Vagina (tissue), 2 donors: ENCODE data around the gene DGLUCY.

Source experiments
- POLR2A ChIP-seq, 2 donors: fragments of 450-650 bp; IDR thresholded peaks; one replicate each; pipeline ENCODE4 v1.6.1; 2017; ENCODE audit warnings: antibody characterized with exemption in 2 of 2, mild to moderate bottlenecking in 2 of 2, moderate library complexity in 2 of 2
- POLR2AphosphoS5 ChIP-seq, 2 donors: sonication (generic); formaldehyde crosslinking; IDR thresholded peaks; one replicate each; pipeline ENCODE4 v1.9.0; 2017; ENCODE audit warnings: antibody characterized with exemption in 2 of 2, mild to moderate bottlenecking in 2 of 2, low read depth in 1 of 2; ENCODE audit not compliant: insufficient read depth in 1 of 2
- TF ChIP-seq, protein P1 (sequence below), 3 experiments: fragments of 450-650 bp in 2 of 3; fragments of 200-600 bp in 1 of 3; sonication (generic) in 1 of 3; IDR thresholded peaks; one replicate each; pipeline ENCODE4 v1.5.1; 2017 to 2019; ENCODE audit warnings: antibody characterized with exemption in 3 of 3, mild to moderate bottlenecking in 2 of 3, moderate library complexity in 2 of 3

DNA sequence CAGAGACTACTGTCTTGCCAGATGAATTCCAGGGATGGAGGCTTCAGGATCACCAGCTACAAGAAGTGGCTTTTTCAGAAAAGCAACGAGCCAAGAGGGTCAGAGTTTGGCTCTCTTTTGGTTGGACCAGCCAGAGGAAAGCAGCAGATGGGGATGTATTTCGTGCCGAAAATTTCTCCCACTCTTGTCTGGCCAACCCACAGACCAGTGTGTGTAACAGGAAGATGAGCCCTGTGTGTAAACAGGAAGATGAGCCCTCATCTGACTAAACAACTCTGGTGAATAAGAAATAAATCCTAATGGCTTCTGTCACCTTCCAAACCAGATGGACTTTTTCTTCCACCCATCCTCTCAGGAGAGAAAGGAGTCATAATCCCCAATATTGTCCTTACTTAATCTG, 117.6 kb downstream of the DGLUCY start:
- TF ChIP-seq, protein P1, sequence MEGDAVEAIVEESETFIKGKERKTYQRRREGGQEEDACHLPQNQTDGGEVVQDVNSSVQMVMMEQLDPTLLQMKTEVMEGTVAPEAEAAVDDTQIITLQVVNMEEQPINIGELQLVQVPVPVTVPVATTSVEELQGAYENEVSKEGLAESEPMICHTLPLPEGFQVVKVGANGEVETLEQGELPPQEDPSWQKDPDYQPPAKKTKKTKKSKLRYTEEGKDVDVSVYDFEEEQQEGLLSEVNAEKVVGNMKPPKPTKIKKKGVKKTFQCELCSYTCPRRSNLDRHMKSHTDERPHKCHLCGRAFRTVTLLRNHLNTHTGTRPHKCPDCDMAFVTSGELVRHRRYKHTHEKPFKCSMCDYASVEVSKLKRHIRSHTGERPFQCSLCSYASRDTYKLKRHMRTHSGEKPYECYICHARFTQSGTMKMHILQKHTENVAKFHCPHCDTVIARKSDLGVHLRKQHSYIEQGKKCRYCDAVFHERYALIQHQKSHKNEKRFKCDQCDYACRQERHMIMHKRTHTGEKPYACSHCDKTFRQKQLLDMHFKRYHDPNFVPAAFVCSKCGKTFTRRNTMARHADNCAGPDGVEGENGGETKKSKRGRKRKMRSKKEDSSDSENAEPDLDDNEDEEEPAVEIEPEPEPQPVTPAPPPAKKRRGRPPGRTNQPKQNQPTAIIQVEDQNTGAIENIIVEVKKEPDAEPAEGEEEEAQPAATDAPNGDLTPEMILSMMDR (IDR thresholded peaks at IDR 0.05) = no peak
- TF ChIP-seq POLR2AphosphoS5 (IDR thresholded peaks at IDR 0.05; ENCODE audit: insufficient read depth in 1 of 2, low read depth in 1 of 2) (no peak), POLR2A (IDR thresholded peaks at IDR 0.05) (no peak)
